Stimulated activated CD8-positive, alpha-beta memory T cell treated with anti-CD3 and anti-CD28 coated beads, Interleukin-15, amount 100 ng/mL, for 24 hours (primary cell): Measurements from ENCODE around the gene EPHB6.

Experiments
- DNase-seq: peaks from one replicate; pipeline ENCODE4 v3.0.0-alpha.2; 2020; ENCODE audit warnings: low read depth

EPHB6 gene

DNA sequence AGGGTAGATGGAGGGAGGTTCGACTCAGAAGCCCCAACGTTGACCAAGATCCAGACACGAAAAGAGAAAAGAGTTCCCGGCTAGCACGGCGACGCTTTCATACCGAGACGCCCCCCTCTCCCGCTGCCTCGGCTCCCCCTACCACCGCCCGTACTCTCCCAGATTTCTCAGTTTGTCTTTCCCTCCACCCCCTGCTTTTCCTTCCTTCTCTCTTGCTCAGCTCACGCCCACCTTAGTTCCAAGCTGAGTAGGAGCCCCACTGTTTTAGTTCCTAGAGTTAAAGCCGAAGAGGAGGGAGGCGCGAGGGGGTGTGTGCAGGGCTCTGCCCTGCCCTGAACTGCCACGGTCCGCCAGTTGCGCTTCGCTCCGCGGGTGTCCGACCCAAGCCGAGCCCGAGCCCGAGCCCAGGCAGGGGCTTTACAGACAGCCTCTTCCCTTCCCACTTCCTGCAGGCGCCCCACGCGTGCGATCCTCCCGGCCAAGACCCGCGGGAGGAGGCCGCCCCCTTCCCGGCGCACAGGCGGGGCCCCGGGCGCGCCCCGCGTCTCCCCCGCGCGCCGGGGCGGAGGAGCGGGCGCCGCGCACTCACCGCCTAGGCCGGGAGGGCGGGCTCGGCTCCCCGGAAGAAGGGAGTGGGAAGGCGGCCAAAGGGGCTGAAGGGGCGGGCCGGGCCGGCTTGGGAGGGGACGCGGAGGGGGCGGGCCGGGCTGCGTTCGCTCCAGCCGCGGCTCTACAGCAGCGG, at the start of gene EPHB6:
Gene EPHB6 (plus strand): TSS at position 705 of the 742 bp plus-strand sequence. CDS start 8,152 bp downstream, outside the sequence.
- DNase-seq, result peak; percentile 22

DNA sequence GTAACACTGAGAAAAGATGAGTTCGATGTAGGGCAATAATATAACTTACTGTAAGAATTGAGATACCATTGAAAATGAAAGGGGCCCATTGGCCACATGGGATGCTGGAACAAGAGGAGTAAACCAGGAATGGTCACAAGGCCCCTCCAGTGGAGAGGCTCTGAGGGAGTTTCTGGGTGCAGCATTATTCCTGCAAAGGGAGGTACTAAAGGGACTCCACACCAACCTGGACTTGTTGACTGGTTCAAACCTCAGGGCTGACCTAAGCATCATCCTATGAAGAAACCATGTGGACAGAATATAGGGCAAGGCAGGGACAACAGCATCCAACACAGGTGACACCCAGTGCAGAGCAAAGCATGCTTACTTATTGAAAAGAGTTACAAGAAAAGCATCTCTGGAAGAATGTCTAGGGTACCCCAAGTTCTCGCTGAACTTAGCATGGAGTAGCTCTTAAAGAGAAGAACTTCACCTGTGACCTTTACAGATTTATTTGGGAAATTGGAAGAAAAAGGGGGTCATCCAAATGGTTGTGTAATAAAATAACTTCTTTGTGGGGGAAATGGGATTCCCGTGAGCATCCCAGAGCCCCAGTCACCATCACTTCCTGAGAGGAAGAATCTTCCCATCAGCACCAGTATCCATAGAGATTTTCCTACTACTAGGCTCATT, 49.4 kb upstream of the EPHB6 start:
- no peak for DNase-seq

GRCh38 chr7:142806022-142806356, 48.9 kb upstream of the EPHB6 start:
- no peak for DNase-seq

- no peak for DNase-seq
Measured at GRCh38 chr7:142806957-142807356, 47.9 kb upstream of the EPHB6 start.

GRCh38 chr7:142807855-142808460, 46.9 kb upstream of the EPHB6 start:
- DNase-seq, result no peak

DNA sequence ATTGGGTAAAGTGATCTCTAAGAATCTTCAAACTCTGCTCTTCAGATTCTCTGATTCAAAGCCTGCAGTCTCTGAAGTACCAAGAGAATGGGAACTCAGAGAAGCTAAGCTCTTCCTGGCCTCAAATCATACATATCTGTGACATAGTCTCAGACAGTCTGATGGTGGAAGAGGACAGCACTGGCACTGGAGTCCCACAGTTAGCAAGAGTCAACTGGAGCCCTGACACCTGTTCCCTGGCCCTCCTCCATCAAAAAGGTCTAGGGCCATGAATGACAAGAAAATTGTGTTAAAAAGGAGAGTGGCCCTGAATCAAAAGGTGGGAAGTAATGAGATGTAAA, 46.4 kb upstream of the EPHB6 start:
- no peak for DNase-seq

DNA sequence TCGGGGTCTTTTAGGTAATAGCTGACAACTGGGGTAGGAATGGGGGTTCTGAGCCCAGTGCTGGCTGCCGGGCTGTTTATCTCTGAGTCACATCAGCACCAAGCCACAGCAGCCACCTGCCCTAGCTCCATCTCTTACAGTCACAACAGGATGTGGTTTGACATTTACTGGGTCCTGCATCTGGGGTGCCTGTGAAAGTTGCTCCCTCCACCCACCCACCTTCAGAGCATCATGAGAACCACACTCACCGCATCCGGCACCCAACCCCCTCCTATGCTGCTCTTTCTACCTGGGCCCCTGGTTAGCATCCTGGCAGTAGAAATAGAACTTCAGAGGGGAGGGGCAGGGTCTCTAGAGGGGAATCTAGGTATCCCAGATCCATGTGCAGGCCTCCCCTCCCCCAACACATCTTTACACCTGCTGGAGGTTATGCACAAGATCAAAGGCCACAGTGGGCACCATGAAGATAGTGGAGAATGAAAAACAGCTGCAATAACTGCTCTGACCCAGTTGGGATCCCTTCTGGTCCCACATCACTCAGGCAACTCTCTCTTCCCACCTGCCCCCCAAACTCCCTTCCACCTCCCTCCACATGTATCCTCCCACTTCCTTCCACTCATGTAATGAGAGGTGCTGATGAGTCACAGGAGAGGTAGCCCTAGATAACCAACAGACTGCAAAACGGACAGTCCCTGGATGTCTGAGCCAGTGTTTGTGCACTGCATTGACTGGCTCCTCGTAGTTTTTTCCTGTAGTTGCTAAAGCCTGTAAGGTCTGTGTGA, 45.9 kb upstream of the EPHB6 start:
- peak; percentile 77 for DNase-seq

GRCh38 chr7:142809671-142810070, 45.2 kb upstream of the EPHB6 start:
- no peak for DNase-seq

GRCh38 chr7:142811154-142811737, 43.6 kb upstream of the EPHB6 start:
- DNase-seq, result no peak

- DNase-seq, result no peak
Measured at GRCh38 chr7:142812437-142813215, 42.2 kb upstream of the EPHB6 start.

GRCh38 chr7:142813226-142813625, 41.6 kb upstream of the EPHB6 start:
- DNase-seq, result no peak

- no peak for DNase-seq
Measured at GRCh38 chr7:142813699-142814098, 41.2 kb upstream of the EPHB6 start.

GRCh38 chr7:142814451-142814850, 40.4 kb upstream of the EPHB6 start:
- no peak for DNase-seq

GRCh38 chr7:142815134-142815533, 39.7 kb upstream of the EPHB6 start:
- no peak for DNase-seq

DNA sequence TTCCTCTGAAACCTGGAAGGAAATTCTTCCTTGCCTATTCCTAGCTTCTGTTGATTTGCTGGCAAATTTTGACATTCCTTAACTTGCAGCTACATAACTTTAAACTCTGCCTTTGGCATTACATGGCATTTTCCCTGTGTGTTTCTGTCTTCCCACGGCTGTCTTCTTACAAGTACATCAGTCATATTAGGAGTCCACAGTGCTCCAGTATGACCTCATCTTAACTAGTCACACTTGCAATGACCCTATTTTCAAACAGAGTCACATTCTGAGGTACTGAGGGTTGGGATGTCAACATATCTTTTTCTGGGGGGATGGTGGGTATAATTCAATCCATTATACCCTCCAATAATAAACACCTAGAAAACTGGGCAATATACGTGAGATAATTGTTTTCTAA, 37.4 kb upstream of the EPHB6 start:
- DNase-seq, result no peak

GRCh38 chr7:142819530-142819929, 35.3 kb upstream of the EPHB6 start:
- no peak for DNase-seq

DNA sequence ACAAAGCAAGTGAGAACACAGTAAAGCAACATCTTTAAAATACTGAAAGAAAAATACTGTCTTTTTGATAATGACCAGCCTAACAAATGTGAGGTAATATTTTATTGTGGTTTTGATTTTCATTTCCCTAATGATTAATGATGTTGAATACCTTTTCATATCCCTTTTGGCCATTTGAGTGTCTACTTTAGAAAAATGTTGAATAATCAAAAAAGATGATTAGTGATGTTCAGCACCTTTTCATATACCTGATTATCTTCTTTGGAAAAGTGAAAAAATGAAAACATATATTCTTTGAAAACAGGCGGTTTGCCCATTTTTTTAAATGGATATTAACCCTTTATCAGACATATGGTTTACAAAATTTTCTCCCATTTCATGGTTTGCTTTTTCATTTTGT, 32.2 kb upstream of the EPHB6 start:
- DNase-seq, result no peak

GRCh38 chr7:142827951-142828500, 26.9 kb upstream of the EPHB6 start:
- DNase-seq, result no peak

GRCh38 chr7:142832417-142832816, 22.5 kb upstream of the EPHB6 start:
- DNase-seq, result no peak

DNA sequence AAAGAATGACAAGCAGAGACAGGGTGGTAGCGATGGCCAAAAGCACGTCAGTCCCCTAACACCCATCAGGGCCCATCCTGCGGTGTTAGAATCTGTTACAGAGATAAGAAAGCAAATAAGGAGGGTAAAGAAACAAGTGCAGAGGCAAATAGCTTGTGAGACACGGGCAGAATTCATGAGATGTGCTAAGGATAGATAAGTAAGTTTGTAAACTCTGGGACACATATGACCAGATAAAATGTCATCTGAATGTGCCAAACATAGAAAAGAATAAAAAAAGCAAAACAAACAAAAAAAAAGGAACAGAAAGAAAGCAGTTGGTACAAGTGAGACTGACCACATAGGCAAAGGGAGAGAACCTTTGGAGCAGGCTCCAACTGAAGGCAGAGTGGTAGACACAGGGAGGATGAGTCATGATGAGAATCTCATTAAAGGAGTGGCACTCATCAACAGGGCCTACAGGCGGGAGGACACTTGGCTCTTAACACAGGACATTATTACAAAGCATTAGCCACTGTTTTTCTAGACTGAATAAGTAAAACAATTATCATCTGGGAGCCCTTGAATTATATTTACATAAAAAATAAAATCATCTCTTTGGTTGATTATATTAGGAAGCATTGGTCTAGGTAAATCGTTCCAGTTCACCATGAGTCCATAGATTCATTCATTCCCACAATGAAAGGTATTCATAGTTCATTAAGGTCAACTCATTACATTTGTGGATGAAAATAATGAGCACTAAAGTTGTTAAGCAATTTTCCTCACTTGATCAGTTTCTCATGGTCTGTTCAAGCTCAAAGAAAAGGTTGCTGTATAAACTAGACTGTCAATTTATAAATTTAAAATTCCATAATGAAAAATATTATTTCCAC, 21.5 kb upstream of the EPHB6 start:
- DNase-seq, result no peak
